Mesenchymal stem cell (in vitro differentiated cells and primary cell): ENCODE measurements around the gene PSME2.

Experiments used
- DNase-seq: peaks from one replicate; pipeline ENCODE4 v3.0.0-alpha.2; 2013
- H2AFZ ChIP-seq: one replicate; pipeline ENCODE4 v1.6.1; 2013; ENCODE audit warnings: low read depth, mild to moderate bottlenecking, control low read depth, inconsistent platforms, low read length, moderate library complexity
- H2AK5ac ChIP-seq: 2 replicates; pipeline ENCODE4 v1.6.1; 2013; ENCODE audit warnings: low read length, moderate library complexity, mild to moderate bottlenecking, inconsistent platforms; ENCODE audit not compliant: severe bottlenecking
- H2BK120ac ChIP-seq: one replicate; pipeline ENCODE4 v1.6.1; 2013; ENCODE audit warnings: low read depth, mild to moderate bottlenecking, inconsistent platforms, low read length, moderate library complexity
- H2BK12ac ChIP-seq, 2 experiments: one replicate each; pipeline ENCODE4 v1.6.1; 2013; ENCODE audit warnings: inconsistent platforms in 2 of 2, low read length in 2 of 2, mild to moderate bottlenecking in 2 of 2, moderate library complexity in 2 of 2, control low read depth in 1 of 2
- H2BK15ac ChIP-seq: one replicate; pipeline ENCODE4 v1.6.1; 2013; ENCODE audit warnings: mild to moderate bottlenecking, low read depth, inconsistent platforms; ENCODE audit not compliant: poor library complexity, severe bottlenecking
- H2BK5ac ChIP-seq: 2 replicates; pipeline ENCODE4 v1.6.1; 2013; ENCODE audit warnings: low read depth, mild to moderate bottlenecking, low read length, control low read depth, inconsistent platforms; ENCODE audit not compliant: poor library complexity, severe bottlenecking
- H3K14ac ChIP-seq, 2 experiments: one replicate each; pipeline ENCODE4 v1.6.1; 2013; ENCODE audit warnings: inconsistent platforms in 2 of 2, low read length in 2 of 2, control low read depth in 1 of 2, mild to moderate bottlenecking in 1 of 2, moderate library complexity in 1 of 2
- H3K18ac ChIP-seq, 2 experiments: one replicate each; pipeline ENCODE4 v1.6.1; 2013; ENCODE audit warnings: inconsistent platforms in 2 of 2, low read length in 2 of 2, control low read depth in 1 of 2, low read depth in 1 of 2, mild to moderate bottlenecking in 1 of 2
- H3K23ac ChIP-seq, 2 experiments: one replicate each; pipeline ENCODE4 v1.6.1; 2013; ENCODE audit warnings: inconsistent platforms in 2 of 2, low read length in 2 of 2, mild to moderate bottlenecking in 2 of 2, moderate library complexity in 2 of 2, control low read depth in 1 of 2
- H3K27ac ChIP-seq: 2 replicates; pipeline ENCODE4 v1.5.1; 2013; ENCODE audit warnings: mild to moderate bottlenecking, moderate library complexity, low read length, control low read depth, inconsistent platforms; ENCODE audit not compliant: poor library complexity, severe bottlenecking
- H3K27me3 ChIP-seq, 2 experiments: 2 replicates each; pipeline versions ENCODE4 v1.6.1 to v1.7.0; 2013; ENCODE audit warnings: low read length in 2 of 2, mild to moderate bottlenecking in 2 of 2, moderate library complexity in 2 of 2, control low read depth in 1 of 2, inconsistent platforms in 1 of 2; ENCODE audit not compliant: control insufficient read depth in 1 of 2, insufficient read depth in 1 of 2
- H3K36me3 ChIP-seq, 2 experiments: 2 replicates each; pipeline versions ENCODE4 v1.6.1 to v1.7.0; 2013; ENCODE audit warnings: low read length in 2 of 2, control low read depth in 1 of 2, inconsistent platforms in 1 of 2, low read depth in 1 of 2, mild to moderate bottlenecking in 1 of 2; ENCODE audit not compliant: insufficient read depth in 2 of 2, control insufficient read depth in 1 of 2
- H3K4ac ChIP-seq, 2 experiments: one replicate each; pipeline ENCODE4 v1.6.1; 2013; ENCODE audit warnings: inconsistent platforms in 2 of 2, low read length in 2 of 2, mild to moderate bottlenecking in 2 of 2, moderate library complexity in 2 of 2, control low read depth in 1 of 2, low read depth in 1 of 2
- H3K4me1 ChIP-seq: 2 replicates; pipeline ENCODE4 v1.6.1; 2013; ENCODE audit warnings: low read depth, low read length, control low read depth; ENCODE audit not compliant: control insufficient read depth, insufficient read depth
- H3K4me2 ChIP-seq: 2 replicates; pipeline ENCODE4 v1.6.1; 2013; ENCODE audit warnings: low read length, mild to moderate bottlenecking, inconsistent platforms; ENCODE audit not compliant: poor library complexity, severe bottlenecking
- H3K4me3 ChIP-seq, 2 experiments: 2 replicates each; pipeline versions ENCODE4 v1.5.1 to v1.7.0; 2013; ENCODE audit warnings: low read length in 2 of 2, mild to moderate bottlenecking in 2 of 2, control low read depth in 1 of 2, low read depth in 1 of 2; ENCODE audit not compliant: insufficient read depth in 1 of 2
- H3K79me1 ChIP-seq: replicated peaks from 2 replicates; pipeline ENCODE4 v1.6.1; 2013; ENCODE audit warnings: mild to moderate bottlenecking, control low read depth, low read length, inconsistent platforms; ENCODE audit not compliant: poor library complexity, severe bottlenecking
- H3K9ac ChIP-seq: 2 replicates; pipeline ENCODE4 v1.7.0; 2013; ENCODE audit warnings: mild to moderate bottlenecking, low read length, moderate library complexity
- H3K9me3 ChIP-seq: 2 replicates; pipeline ENCODE4 v1.7.0; 2013; ENCODE audit warnings: mild to moderate bottlenecking, low read length; ENCODE audit not compliant: control insufficient read depth
- H4K8ac ChIP-seq: one replicate; pipeline ENCODE4 v1.6.1; 2013; ENCODE audit warnings: inconsistent platforms, mild to moderate bottlenecking, low read length, moderate library complexity
- H4K91ac ChIP-seq: one replicate; pipeline ENCODE4 v1.6.1; 2013; ENCODE audit warnings: mild to moderate bottlenecking, low read length, inconsistent platforms
- WGBS: methylation state at CpG from one replicate; pipeline ENCODE4 v1.1.7; 2013; ENCODE audit warnings: mixed read lengths; 5-methylcytosine and 5-hydroxymethylcytosine counted together

The PSME2 gene

DNA sequence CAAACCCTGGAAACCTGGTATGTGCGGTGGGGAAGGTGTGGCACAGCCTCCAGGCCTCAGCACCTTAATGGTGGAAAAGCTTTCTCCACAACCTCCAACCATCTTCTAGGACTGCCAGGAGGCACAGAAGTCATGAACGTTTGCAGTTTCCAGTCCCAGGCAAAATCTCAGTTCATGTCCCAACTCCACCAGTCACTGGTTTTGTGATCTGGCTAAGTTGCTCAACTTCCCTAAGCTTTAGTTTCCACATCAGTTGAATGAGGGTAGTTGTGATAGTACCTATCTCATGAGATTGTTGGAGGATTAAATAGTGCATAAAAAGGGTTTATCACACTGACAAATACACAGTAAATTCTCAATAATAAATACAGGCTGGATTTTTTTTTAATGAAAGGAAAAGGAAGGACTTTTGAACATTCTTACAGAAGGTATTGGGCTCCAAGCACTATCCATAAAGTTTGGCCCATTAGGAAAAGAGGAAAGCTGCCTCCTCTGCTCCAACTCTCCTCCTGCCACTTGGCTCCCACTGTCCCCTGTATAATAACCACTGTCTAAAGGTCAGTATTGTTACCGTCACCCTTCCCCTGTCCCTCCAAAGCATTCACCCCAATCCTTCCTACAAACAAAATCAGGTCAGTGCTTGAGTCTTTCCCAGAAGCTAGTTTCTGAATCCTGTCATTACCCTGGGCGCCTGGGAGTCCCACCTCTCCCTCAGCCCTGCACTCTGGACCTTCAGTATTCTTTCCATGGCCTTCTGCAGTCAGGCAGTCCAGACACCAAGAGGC, 46.0 kb downstream of the PSME2 start:
- Histone ChIP-seq H2BK5ac (no peak overlapping the region), H3K27me3 (no peaks in the 10 kb centered on the region), H2AFZ (no peak overlapping the region), H4K91ac (no peak overlapping the region), H3K23ac (no peak overlapping the region), H3K18ac (no peak overlapping the region), H3K9ac (no peak overlapping the region), H3K4me1 (peaks cover 4% of the 10 kb centered on the region), H3K14ac (no peak overlapping the region), H3K9me3 (no peaks in the 10 kb centered on the region), H2BK120ac (no peak overlapping the region), H3K79me1 (peaks cover 11% of the 10 kb centered on the region), H4K8ac (no peak overlapping the region), H3K4me3 (no peak overlapping the region), H2BK12ac (no peak overlapping the region), H3K4ac (no peak overlapping the region), H2BK15ac (no peak overlapping the region), H2AK5ac (no peak overlapping the region), H3K27ac (no peak overlapping the region), H3K36me3 (peaks cover 20 to 37% of the 10 kb centered on the region in 2 experiments), H3K4me2 (no peak overlapping the region)
- 93% methylated on average over 4 of the region's 4 CpGs for WGBS
- DNase-seq = no peak

DNA sequence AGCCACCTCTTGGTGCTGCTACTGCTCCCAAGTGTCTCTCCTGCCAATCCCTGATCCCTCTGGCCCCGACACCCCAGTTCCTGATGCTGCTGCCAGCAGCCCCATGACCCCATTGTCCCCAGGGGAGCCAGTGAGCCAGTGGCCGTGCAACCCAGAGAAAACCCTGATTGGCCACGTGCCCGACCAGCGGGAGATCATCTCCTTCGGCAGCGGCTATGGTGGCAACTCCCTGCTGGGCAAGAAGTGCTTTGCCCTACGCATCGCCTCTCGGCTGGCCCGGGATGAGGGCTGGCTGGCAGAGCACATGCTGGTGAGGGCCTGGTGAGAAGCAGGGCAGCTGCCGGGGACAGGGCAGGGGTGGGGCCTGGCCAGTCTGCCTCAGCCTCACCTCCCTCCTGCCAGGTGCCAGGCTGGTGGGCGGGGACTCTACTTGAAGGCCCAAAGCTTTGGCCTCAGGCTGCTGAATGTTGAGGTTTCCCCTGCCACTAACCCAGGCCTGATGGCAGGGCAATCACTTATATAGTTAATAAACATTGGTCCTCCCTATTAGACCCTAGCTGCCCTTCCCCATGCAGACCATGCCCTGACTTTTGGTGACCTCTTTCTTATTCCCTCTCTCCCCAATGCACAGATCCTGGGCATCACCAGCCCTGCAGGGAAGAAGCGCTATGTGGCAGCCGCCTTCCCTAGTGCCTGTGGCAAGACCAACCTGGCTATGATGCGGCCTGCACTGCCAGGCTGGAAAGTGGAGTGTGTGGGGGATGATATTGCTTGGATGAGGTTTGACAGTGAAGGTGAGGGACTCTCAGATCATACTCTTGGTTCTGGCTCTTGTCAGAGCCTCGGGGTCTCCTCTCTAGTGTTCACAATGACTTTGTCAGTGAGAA, 47.2 kb downstream of the PSME2 start:
- H2BK15ac ChIP-seq = no peak overlapping the region
- H2BK5ac ChIP-seq = no peak overlapping the region
- peaks cover 20 to 37% of the 10 kb centered on the region in 2 experiments for H3K36me3 ChIP-seq
- no peak overlapping the region for H3K23ac ChIP-seq
- H3K9ac ChIP-seq = no peak overlapping the region
- H3K4me1 ChIP-seq = peaks cover 10% of the 10 kb centered on the region
- no peak overlapping the region for H3K18ac ChIP-seq
- H2AK5ac ChIP-seq = no peak overlapping the region
- H2BK12ac ChIP-seq = no peak overlapping the region
- no peaks in the 10 kb centered on the region for H3K9me3 ChIP-seq
- no peak overlapping the region for H3K4me3 ChIP-seq
- peak overlapping the region; percentile 1 for H4K91ac ChIP-seq
- H2BK120ac ChIP-seq = no peak overlapping the region
- no peak overlapping the region for H2AFZ ChIP-seq
- WGBS = 97% methylated on average over 17 of the region's 17 CpGs
- no peak overlapping the region for H3K4ac ChIP-seq
- H3K4me2 ChIP-seq = no peak overlapping the region
- H3K79me1 ChIP-seq = peaks cover 11% of the 10 kb centered on the region
- H3K14ac ChIP-seq = no peak overlapping the region
- no peak overlapping the region for H4K8ac ChIP-seq
- no peak overlapping the region for H3K27ac ChIP-seq
- H3K27me3 ChIP-seq = no peaks in the 10 kb centered on the region
- DNase-seq = no peak

DNA sequence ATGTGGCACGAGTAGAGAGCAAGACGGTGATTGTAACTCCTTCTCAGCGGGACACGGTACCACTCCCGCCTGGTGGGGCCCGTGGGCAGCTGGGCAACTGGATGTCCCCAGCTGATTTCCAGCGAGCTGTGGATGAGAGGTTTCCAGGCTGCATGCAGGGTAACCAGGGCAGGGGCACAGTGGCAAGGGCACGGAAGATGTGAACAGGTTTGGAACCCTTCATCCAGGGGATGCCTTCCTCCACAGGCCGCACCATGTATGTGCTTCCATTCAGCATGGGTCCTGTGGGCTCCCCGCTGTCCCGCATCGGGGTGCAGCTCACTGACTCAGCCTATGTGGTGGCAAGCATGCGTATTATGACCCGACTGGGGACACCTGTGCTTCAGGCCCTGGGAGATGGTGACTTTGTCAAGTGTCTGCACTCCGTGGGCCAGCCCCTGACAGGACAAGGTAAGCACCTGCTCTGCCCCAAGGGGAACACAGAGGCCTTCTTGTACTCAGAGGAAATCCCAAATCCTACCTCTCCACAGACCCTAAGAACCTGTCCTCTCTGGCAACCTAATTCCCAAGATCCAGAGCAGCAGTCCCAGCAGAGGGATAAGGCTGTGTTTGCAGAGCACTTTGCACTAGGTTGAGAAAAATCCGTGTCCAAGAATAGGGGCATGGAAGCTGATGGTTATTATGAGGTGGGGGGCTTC, 48.0 kb downstream of the PSME2 start:
- Histone ChIP-seq H2BK12ac (no peak overlapping the region), H4K91ac (no peak overlapping the region), H3K18ac (no peak overlapping the region)

More for the DNA sequence above, 48.0 kb downstream of the PSME2 start:
- Histone ChIP-seq H2AK5ac (no peak overlapping the region), H3K4ac (no peak overlapping the region), H2AFZ (no peak overlapping the region), H4K8ac (no peak overlapping the region), H3K9ac (no peak overlapping the region), H3K23ac (no peak overlapping the region), H3K27ac (no peak overlapping the region), H2BK5ac (no peak overlapping the region), H3K36me3 (peaks cover 15 to 32% of the 10 kb centered on the region in 2 experiments), H3K4me3 (no peak overlapping the region), H3K4me1 (peaks cover 14% of the 10 kb centered on the region), H3K79me1 (peaks cover 11% of the 10 kb centered on the region), H3K14ac (no peak overlapping the region), H3K27me3 (no peaks in the 10 kb centered on the region), H2BK120ac (no peak overlapping the region), H3K4me2 (no peak overlapping the region), H3K9me3 (no peaks in the 10 kb centered on the region), H2BK15ac (no peak overlapping the region)
- WGBS = 95% methylated on average over 16 of the region's 16 CpGs
- DNase-seq = no peak
